NCI-H1105 treated with DMSO at 0.1 percent for 48 hours (cell line): Measurements from ENCODE around the gene DHRS12.
A peak's percentile ranks its signal among the peaks of the same experiment; 100 is the strongest.

Experiments used
- DNase-seq: peaks from one replicate; lab custom pipeline; 2025; lab: John Stamatoyannopoulos, UW

The DHRS12 gene

DNA sequence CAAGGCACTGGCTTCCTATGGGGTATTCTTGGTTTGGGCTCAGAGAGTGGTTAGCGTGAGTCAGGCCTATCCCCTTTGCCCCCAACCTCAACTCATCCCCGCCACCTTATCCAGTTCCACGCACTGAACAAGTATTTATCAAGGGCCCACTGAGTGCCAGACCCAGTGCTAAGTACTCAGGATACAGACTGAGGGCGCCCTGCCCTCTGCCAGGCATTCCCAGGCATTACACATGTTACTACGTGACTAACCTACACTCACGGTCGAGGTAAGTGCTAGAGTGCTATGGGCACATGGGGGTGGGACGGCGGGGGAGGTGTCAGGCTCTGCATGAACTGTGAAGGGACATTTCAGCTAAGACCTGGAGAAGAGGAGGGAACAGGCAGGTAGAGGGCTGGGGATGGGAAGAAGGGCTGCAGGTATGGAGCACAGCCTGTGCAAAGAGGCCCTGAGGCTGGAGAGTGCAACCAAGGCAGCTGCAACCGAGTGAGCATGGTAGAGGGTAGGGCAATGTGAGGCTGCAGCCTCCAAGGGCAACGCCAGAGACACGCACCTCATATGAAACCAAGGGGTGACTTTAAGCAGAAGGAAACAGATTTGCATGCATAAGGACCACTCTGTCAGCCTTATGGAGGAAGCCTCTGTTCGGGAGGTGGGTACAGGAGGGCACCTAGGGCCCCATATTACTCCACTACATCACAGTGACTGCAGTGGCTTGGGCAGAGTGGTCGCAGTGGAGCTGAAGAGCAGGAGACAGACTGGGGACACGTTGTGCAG lies 22.5 kb downstream of the DHRS12 start:
- no peak for DNase-seq

DNA sequence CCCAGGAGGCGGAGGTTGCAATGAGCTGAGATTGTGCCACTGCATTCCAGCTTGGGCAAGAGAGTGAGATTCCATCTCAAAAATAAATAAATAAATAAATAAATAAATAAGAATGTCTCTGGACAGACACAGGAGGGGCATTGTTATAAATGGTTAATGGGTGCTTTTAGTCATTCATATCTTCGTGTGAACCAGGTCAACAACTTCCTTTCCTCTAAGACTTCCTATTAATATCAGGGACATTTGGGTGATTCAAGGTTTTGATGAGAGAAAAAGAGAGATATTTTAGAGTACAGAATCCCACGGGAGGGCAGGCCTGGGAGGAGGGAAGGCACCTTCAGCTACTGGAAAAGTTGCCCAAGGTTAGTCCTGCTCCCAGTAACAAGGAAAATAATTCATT lies 23.9 kb downstream of the DHRS12 start:
- DNase-seq = no peak

DNA sequence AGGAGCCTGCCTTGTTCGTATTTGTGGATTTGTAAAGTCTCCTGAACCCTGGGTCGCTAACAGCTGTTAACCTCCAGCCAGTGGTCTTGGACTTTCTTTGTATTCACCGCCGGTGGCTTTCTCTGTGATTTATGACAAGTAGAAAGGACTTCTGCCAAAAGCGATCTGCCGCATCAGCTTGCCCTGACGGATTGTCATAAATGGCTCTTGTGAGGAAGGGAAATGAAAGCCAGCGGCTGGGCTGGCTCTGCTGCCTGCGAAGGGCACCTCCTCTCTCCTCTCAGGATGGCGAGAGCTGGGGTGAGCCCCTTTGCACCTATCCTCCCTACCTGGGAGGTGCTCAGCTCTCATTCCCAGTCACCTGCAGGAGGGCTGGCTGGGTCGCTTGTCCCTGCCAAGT lies 25.6 kb downstream of the DHRS12 start:
- peak; percentile 42 for DNase-seq

GRCh38 chr13:51777921-51778320 lies 26.0 kb downstream of the DHRS12 start:
- DNase-seq = no peak

DNA sequence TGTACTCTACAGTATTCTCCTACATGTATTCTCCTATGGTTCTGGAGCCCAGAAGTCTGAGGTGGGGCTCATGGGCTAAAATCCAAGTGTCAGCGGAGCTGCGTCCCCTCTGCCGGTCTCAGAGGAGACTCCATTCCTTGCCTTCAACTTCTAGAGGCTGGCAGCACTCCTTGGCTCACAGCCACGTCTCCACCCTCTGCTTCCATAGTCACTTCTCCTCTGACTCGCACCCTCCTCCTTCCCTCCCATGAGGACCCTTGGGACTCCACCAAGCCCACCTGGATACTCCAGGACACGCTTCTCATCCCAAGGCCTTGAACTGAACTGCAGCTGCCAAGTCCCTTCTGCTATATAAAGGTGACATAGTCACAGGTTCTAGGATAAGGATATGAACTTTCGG lies 27.8 kb downstream of the DHRS12 start:
- DNase-seq = no peak

- no peak for DNase-seq
These were observed 30.4 kb downstream of the DHRS12 start for GRCh38 chr13:51773515-51773914.

- no peak for DNase-seq
These were observed 31.2 kb downstream of the DHRS12 start for GRCh38 chr13:51772781-51773180.

- DNase-seq = no peak
These were observed 31.9 kb downstream of the DHRS12 start for GRCh38 chr13:51772105-51772455.

- no peak for DNase-seq
These were observed 32.4 kb downstream of the DHRS12 start for GRCh38 chr13:51771418-51772104.

GRCh38 chr13:51770681-51771417 lies 33.1 kb downstream of the DHRS12 start:
- no peak for DNase-seq

- DNase-seq = no peak
These were observed 33.8 kb downstream of the DHRS12 start for GRCh38 chr13:51770160-51770559.

DNA sequence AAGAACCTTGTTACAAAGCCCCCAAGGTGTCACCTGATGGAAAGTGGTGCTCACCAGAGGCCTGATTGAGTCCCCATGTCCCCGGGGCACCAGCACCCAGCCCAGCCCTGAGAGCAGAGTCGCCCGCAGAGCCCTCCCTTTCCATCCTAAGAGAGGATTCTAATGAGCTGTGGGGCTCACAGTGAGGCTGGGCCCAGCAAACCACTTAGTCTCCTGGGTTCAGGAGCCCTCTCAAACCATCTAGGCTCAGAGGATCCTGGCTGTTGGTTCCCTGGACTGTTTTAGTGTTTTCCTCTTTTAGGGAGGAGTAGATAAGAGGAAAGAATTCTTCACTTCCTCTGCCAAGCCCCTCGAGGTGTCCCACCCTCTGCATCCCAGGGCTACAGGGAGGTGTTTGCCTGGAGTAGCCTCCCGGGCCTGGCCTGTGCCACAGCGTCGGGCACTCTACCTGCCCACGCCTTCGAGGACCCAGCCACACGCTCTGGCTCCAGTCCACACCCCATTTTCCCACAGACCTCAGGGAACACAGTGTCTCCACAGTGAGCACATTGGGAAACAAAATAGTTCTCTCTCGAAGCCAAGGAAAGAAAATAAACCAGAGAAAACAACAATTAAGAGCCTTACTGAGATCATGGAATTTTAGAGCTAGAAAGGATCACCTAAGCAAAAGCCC lies 34.4 kb downstream of the DHRS12 start:
- DNase-seq = no peak

- no peak for DNase-seq
These were observed 35.0 kb downstream of the DHRS12 start for GRCh38 chr13:51768976-51769375.

DNA sequence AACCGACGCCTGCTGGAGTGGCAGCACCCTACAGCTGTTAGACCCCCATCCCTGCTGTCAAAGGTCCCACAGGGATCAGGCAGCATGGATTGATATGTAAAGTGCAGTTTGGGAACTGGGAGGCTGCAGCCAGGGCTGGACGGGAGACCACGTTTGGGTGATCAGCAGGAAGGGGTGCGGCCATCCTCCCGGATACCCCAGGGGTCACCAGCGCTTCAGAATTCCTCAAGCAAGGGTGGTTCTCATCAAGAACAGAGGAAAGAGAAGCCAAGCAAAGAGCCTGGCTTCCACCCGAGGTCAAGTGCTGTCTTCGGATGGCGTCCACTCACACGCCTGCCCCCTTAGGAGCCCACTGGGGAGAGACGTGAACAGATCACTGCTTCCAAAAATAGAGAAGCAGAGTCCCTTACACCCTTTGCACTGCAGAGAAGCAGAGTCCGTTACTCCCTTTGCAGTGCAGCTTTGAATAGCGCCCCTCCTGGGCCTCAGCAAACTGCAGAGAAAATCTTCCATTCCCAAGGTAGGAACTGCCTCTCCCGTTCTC lies 35.5 kb downstream of the DHRS12 start:
- no peak for DNase-seq

DNA sequence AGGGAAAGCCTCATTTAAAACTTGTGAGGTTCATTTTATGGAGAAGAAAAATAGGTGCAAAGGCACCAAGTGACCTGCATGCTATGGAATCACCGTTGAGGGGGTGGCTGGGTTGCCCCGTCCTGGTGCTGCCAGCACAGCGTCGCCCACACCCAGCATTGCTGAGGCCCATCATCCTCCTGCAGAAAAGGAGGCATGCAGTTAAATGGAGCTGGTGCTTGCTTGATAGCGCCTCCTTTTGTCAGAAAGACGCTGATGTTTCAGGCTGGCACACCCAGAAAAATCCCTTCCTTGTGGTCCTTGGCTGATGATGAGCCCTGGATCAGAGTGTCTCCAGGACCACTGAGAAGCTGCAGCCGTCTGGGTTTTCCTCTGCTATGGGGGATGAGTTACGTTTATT lies 36.9 kb downstream of the DHRS12 start:
- DNase-seq = no peak

DNA sequence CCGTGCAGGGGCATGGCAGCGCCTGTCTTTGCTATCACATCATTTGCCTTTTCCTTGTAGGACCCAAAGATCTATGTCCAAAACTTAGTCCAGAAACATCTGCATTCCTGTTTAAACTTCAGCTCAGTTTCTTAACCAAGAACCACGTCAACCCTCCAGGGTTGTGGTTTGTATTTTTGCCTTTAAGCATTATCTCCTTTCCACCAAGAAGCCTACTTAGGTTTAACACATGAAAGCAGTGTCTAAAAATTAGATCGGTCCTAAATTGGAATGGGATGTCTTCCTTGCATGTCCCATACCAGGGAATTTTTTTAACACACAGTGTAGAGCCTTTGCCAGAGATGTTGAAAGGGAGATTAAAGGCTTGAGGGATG lies 38.8 kb downstream of the DHRS12 start:
- DNase-seq = no peak

DNA sequence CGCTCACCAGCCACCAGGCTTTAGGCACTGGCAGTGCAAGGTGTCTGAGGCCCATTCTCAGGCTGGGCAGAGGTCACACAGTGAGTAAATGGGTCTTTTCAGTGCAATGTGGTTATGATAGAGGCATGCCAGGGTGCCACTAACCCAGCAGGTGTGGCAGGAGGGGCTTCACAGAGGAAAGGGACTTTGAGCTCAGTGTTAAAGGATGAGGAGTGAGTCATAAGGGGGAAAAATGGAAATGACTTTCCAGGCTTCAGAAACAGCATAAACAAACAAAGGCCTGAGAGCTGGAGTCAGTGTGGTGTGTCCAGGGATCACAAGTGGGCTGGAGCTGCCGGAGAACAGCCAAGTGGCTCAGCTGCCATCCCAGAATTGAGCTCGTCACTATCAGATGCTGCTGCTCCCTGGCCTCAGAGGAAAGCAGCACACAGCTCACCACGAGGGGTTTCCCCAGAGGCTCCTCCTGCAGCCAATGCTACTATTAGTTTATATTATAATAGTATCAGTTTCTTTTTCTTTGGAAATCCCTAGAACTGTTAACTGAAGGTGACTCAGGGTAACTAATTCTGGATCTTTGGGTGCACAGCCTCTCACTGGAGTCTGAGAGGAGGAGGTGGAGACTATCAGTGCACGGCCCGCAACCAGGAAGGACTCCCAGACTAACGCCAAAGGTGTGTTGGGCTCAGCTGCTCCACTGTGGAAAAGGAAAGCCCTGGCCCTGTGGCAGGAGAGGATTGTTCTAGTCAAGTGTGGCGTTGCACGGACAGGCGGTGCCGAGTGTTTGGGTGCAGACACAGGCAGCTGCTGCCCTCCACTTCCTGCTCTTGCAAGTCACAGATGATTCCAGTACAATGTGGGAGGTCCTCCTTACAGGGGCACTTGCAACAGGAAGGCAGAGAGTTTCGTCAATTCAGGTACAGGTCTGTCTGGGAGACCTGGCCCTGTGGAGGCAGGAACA lies 39.5 kb downstream of the DHRS12 start:
- no peak for DNase-seq

GRCh38 chr13:51763486-51763885 lies 40.5 kb downstream of the DHRS12 start:
- DNase-seq = no peak

- DNase-seq = no peak
These were observed 42.2 kb downstream of the DHRS12 start for GRCh38 chr13:51761643-51762350.

DNA sequence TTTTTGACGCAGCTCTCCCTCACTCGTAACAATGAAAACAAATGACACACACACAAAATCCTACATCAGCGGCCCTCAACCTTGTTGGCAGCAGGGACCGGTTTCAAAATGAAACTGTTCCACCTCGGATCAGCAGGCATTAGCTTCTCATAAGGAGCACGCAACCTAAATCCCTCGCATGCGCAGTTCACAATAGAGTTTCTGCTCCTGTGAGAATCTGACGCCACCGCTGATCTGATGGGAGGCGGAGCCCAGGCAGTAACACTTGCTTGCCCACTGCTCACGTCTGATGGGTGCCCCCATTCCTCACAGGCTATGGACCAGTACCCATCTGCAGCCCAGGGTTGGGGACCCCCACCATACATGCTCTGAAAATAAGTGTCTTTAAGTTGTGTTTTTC lies 43.4 kb downstream of the DHRS12 start:
- no peak for DNase-seq

- DNase-seq = no peak
These were observed 44.7 kb downstream of the DHRS12 start for GRCh38 chr13:51759240-51759639.
